HEK293T (cell line): ENCODE measurements around the gene BHLHE40.

Experiments used
- CTCF ChIA-PET: fragments of 350-600 bp; formaldehyde crosslinking; extraction: SDS; loops from one replicate; lab custom pipeline; 2021; ENCODE audit warnings: antibody characterized with exemption, inconsistent platforms; lab: Yijun Ruan, JAX
- POLR2A ChIA-PET: fragments of 350-600 bp; formaldehyde crosslinking; extraction: SDS; loops from one replicate; lab custom pipeline; 2020; ENCODE audit warnings: antibody characterized with exemption, inconsistent platforms; lab: Yijun Ruan, JAX
- DNase-seq: peaks from one replicate; pipeline ENCODE4 v3.0.0; 2012; ENCODE audit warnings: mixed read lengths; ENCODE audit errors: extremely low spot score
- ARNT ChIP-seq: fragments of 450-650 bp; IDR thresholded peaks from 2 replicates; pipeline ENCODE4 v1.6.1; 2017; ENCODE audit warnings: mild to moderate bottlenecking
- BHLHE40 ChIP-seq: fragments of 450-650 bp; IDR thresholded peaks from 2 replicates; pipeline ENCODE4 v1.6.1; 2016; ENCODE audit warnings: mild to moderate bottlenecking, moderate library complexity, borderline replicate concordance
- CTBP1 ChIP-seq: fragments of 450-650 bp; IDR thresholded peaks from 2 replicates; pipeline ENCODE4 v1.6.1; 2016; ENCODE audit warnings: borderline replicate concordance
- ELF4 ChIP-seq: fragments of 450-650 bp; IDR thresholded peaks from 2 replicates; pipeline ENCODE4 v1.6.1; 2017; ENCODE audit warnings: antibody characterized with exemption
- FOXA1 ChIP-seq: fragments of 450-650 bp; IDR thresholded peaks from 2 replicates; pipeline ENCODE4 v1.6.1; 2016; ENCODE audit warnings: mild to moderate bottlenecking
- FOXK2 ChIP-seq: fragments of 450-650 bp; IDR thresholded peaks from 2 replicates; pipeline ENCODE4 v1.6.1; 2016; ENCODE audit warnings: mild to moderate bottlenecking
- FOXM1 ChIP-seq: fragments of 450-650 bp; IDR thresholded peaks from 2 replicates; pipeline ENCODE4 v1.6.1; 2017; ENCODE audit warnings: mild to moderate bottlenecking, borderline replicate concordance
- HDGF ChIP-seq: fragments of 450-650 bp; IDR thresholded peaks from 2 replicates; pipeline ENCODE4 v1.6.1; 2017; ENCODE audit warnings: antibody characterized with exemption, borderline replicate concordance
- L3MBTL2 ChIP-seq: fragments of 450-650 bp; conservative IDR thresholded peaks from 2 replicates; pipeline ENCODE4 v1.6.1; 2016; ENCODE audit warnings: mild to moderate bottlenecking
- LEF1 ChIP-seq: fragments of 450-650 bp; IDR thresholded peaks from 2 replicates; pipeline ENCODE4 v1.6.1; 2017; ENCODE audit warnings: mild to moderate bottlenecking, borderline replicate concordance
- NFRKB ChIP-seq: fragments of 450-650 bp; IDR thresholded peaks from 2 replicates; pipeline ENCODE4 v1.6.1; 2016; ENCODE audit warnings: mild to moderate bottlenecking, moderate library complexity
- SP1 ChIP-seq: fragments of 450-650 bp; IDR thresholded peaks from 2 replicates; pipeline ENCODE4 v1.6.1; 2017
- SUZ12 ChIP-seq: fragments of 450-650 bp; IDR thresholded peaks from 2 replicates; pipeline ENCODE4 v1.6.1; 2016; ENCODE audit warnings: mild to moderate bottlenecking
- TARDBP ChIP-seq: fragments of 450-650 bp; IDR thresholded peaks from 2 replicates; pipeline ENCODE4 v1.6.1; 2016
- ZNF384 ChIP-seq: fragments of 450-650 bp; IDR thresholded peaks from 2 replicates; pipeline ENCODE4 v1.6.1; 2016
- TF ChIP-seq, protein P1 (sequence below): fragments of 450-650 bp; IDR thresholded peaks from 2 replicates; pipeline ENCODE4 v1.6.1; 2016

Gene BHLHE40

DNA sequence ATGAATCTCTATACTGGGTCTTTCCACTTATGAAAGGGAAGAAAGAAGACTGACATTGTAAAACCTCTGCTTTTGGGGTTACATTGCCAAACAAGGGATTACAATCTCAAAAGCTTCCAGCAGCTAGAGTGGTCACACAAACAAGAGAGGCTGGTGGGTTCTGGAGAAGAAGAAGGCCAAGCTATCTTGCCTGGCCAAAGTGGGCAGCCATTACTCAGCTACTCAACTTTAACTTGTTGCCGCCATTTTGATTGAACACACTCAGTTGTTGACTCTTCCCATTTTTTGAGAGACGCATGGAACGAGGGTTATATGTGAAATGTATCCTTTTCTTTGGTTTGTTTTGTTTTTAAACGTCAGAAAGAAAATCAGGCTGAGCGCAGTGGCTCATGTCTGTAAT lies 50.9 kb downstream of the BHLHE40 start:
- POLR2A ChIA-PET: interaction anchor here (9.7 kb wide), 1 partner anchor 49 kb away, joined by 159 read pairs; the partner anchor contains the start of gene BHLHE40
- TF ChIP-seq, protein P1, sequence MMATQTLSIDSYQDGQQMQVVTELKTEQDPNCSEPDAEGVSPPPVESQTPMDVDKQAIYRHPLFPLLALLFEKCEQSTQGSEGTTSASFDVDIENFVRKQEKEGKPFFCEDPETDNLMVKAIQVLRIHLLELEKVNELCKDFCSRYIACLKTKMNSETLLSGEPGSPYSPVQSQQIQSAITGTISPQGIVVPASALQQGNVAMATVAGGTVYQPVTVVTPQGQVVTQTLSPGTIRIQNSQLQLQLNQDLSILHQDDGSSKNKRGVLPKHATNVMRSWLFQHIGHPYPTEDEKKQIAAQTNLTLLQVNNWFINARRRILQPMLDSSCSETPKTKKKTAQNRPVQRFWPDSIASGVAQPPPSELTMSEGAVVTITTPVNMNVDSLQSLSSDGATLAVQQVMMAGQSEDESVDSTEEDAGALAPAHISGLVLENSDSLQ: no peak
- DNase-seq: no peak
- CTCF ChIA-PET: no interaction called here

DNA sequence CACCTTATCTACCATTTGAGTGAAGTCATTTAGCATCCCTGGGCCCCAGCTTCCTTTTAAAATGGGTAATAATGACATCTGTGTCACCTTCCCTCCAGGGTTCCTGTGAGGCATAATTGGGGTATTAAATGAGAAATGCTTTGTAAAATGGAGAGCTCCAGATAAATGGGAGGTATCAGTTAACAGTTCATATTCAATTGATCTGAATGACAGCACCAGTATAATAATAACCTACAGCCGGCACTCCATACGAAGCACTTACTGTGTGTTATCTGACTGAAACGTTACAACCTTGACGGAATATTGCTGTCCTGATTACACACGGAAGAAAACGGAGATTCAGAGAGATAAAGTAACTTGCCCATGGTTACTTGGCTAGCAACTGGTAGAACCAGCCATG lies 53.6 kb downstream of the BHLHE40 start:
- no peak for DNase-seq
- TF ChIP-seq SP1 (no peak), FOXA1 (no peak), ELF4 (no peak), HDGF (no peak), SUZ12 (no peak), BHLHE40 (no peak), NFRKB (no peak), ZNF384 (no peak), FOXK2 (no peak), TARDBP (no peak), L3MBTL2 (no peak), ARNT (no peak), CTBP1 (no peak), LEF1 (no peak), FOXM1 (no peak)
- TF ChIP-seq, protein P1: no peak
- POLR2A ChIA-PET: interaction anchor here (0.9 kb wide), 1 partner anchor 56 kb away, joined by 3 read pairs; no protein-coding TSS in a partner anchor
- CTCF ChIA-PET: interaction anchor here (0.8 kb wide), 1 partner anchor 22 kb away, joined by 5 read pairs; no protein-coding TSS in a partner anchor
